ENCODE data around the gene METAP2. TPM values are rescaled to one million over a fixed set of nuclear protein-coding genes. Genes with fewer than 3 reads are reported as not detected.

METAP2 gene
- polyA plus RNA-seq, 1 of the 3 experiments (the other 2 are of a cell fraction): 35.8 TPM

GRCh38 chr12:95549392-95550084 lies 75.6 kb downstream of the METAP2 start:
- TF ChIP-seq FOSL2 (IDR thresholded peaks at IDR 0.05; ENCODE audit: borderline replicate concordance, low read depth) (no peak), JUND (IDR thresholded peaks at IDR 0.05) (no peak), TAF1 (IDR thresholded peaks at IDR 0.05; ENCODE audit: borderline replicate concordance, low read depth, low read length) (no peak), CHD2 (IDR thresholded peaks at IDR 0.05; ENCODE audit: low read length, partially characterized antibody) (no peak), YY1 (IDR thresholded peaks at IDR 0.05; ENCODE audit: low read depth) (no peak), PBX3 (IDR thresholded peaks at IDR 0.05) (no peak), REST (IDR thresholded peaks at IDR 0.05; ENCODE audit: low read depth, low read length) (no peak), POLR2AphosphoS5 (IDR thresholded peaks at IDR 0.05; ENCODE audit: low read depth, low read length) (no peak), TCF12 (IDR thresholded peaks at IDR 0.05) (no peak), USF1 (IDR thresholded peaks at IDR 0.05; ENCODE audit: borderline replicate concordance, low read depth) (no peak), NRF1 (IDR thresholded peaks at IDR 0.05; ENCODE audit: low read depth, low read length) (no peak), CTCF (IDR thresholded peaks at IDR 0.05) (no peak), USF2 (IDR thresholded peaks at IDR 0.05; ENCODE audit: borderline replicate concordance, low read depth, low read length) (no peak), RCOR1 (IDR thresholded peaks at IDR 0.05; ENCODE audit: low read length) (no peak), MEF2A (IDR thresholded peaks at IDR 0.05; ENCODE audit: borderline replicate concordance, low read depth) (no peak)
- no peak overlapping the region for H2AFZ ChIP-seq (ENCODE audit: low read depth)
- no peaks in the 10 kb centered on the region for H4K20me1 ChIP-seq (ENCODE audit: insufficient read depth)
- no peaks in the 10 kb centered on the region; a peak in 1 of 4 replicates for H3K4me1 ChIP-seq (ENCODE audit: control insufficient read depth in 1 of 2, insufficient read depth in 2 of 2, low read depth in 1 of 2, low read length in 1 of 2)
- ChIA-PET CTCF (no interaction called here), POLR2A (no interaction called here)
- 95% methylated on average over 12 of the region's 12 CpGs for WGBS (ENCODE audit: low lambda C conversion rate)
- no peaks in the 10 kb centered on the region for H3K9me3 ChIP-seq
- DNase-seq: no peak
- H3K4me3 ChIP-seq (ENCODE audit: low read depth in 2 of 2, low read length in 1 of 2): no peak overlapping the region; a peak in 1 of 4 replicates
- no peaks in the 10 kb centered on the region for H3K9me2 ChIP-seq
- no peak overlapping the region for H3K27ac ChIP-seq (ENCODE audit: low read depth in 2 of 2, low read length in 1 of 2)
- H3K79me2 ChIP-seq (ENCODE audit: insufficient read depth): no peaks in the 10 kb centered on the region
- H3K36me3 ChIP-seq (replicated peaks in 1 of 2; ENCODE audit: control insufficient read depth in 1 of 2, insufficient read depth in 2 of 2, low read length in 1 of 2): no peaks in the 10 kb centered on the region
- 0 out of 2 replicates have a peak, but pooled peaks cover 5% of the 10 kb centered on the region for H3K27me3 ChIP-seq (ENCODE audit: insufficient read depth)
- no peak overlapping the region for H3K9ac ChIP-seq
- no peak overlapping the region for H3K4me2 ChIP-seq
- peaks cover 7% of the 10 kb centered on the region for H3F3A ChIP-seq (replicated peaks; ENCODE audit: insufficient read depth)

Measured in SK-N-SH (cell line).